ENCODE measurements around the gene PLXNA4. TPM values are rescaled to one million over a fixed set of nuclear protein-coding genes. Genes with fewer than 3 reads are reported as not detected.

Gene PLXNA4
- total RNA-seq, 1 experiment from 2014 or later: not detected

- POLR2A ChIA-PET: no interaction called here
- no TSS peak for BruUV-seq (replicated peaks)
- intact Hi-C loops (cut with micrococcal nuclease): loop anchor here (10.0 kb wide), 1 partner anchor 296 kb away; no protein-coding TSS in a partner anchor
Observed at GRCh38 chr7:132150711-132151110, 425.6 kb downstream of the PLXNA4 start.

More at GRCh38 chr7:132150711-132151110, 425.6 kb downstream of the PLXNA4 start:
- Histone ChIP-seq H3K9me2 (ENCODE audit: insufficient read depth) (no peaks in the 10 kb centered on the region), H3K27ac (ENCODE audit: low read depth, low read length) (no peak overlapping the region), H4K20me1 (ENCODE audit: insufficient read depth) (no peaks in the 10 kb centered on the region), H3K79me2 (ENCODE audit: insufficient read depth, low read length) (no peaks in the 10 kb centered on the region), H2AFZ (ENCODE audit: low read depth, low read length, poor library complexity, severe bottlenecking) (no peak overlapping the region), H3K9ac (ENCODE audit: low read length) (no peak overlapping the region), H3K9me3 (ENCODE audit: control insufficient read depth in 1 of 2, insufficient read depth in 1 of 2, low read depth in 1 of 2, low read length in 2 of 2) (no peaks in the 10 kb centered on the region), H3K27me3 (ENCODE audit: insufficient read depth, low read length) (peaks cover 63% of the 10 kb centered on the region), H3K4me1 (ENCODE audit: control insufficient read depth in 1 of 2, insufficient read depth in 2 of 2, low read length in 2 of 2) (no peaks in the 10 kb centered on the region), H3K36me3 (ENCODE audit: control insufficient read depth in 1 of 2, insufficient read depth in 2 of 2, low read length in 2 of 2) (no peaks in the 10 kb centered on the region), H3K4me3 (replicated peaks in 1 of 2; ENCODE audit: low read depth in 1 of 2, low read length in 2 of 2) (no peak overlapping the region), H3K4me2 (ENCODE audit: low read length) (no peak overlapping the region)
- no peak for ATAC-seq
- RAD21 ChIA-PET (ENCODE audit: low non-redundant PET in 1 of 2, low total read pairs in 2 of 2, uncharacterized antibody in 2 of 2, unreplicated experiment in 2 of 2): no interaction called here
- TF ChIP-seq ELF1 (IDR thresholded peaks at IDR 0.05; ENCODE audit: borderline replicate concordance, low read depth) (no peak), RAD21 (IDR thresholded peaks at IDR 0.05; ENCODE audit: low read depth) (no peak), CTCF (IDR thresholded peaks at IDR 0.05 in 2 of 3, conservative IDR thresholded peaks at IDR 0.05 in 1 of 3; ENCODE audit: borderline replicate concordance in 1 of 3, insufficient read depth in 1 of 3, low read depth in 2 of 3, low read length in 2 of 3) (no peak), ZFX (IDR thresholded peaks at IDR 0.05) (no peak), ATF3 (IDR thresholded peaks at IDR 0.05) (no peak), ZNF274 (IDR thresholded peaks at IDR 0.05; ENCODE audit: low read depth, low read length) (no peak), POLR2AphosphoS5 (IDR thresholded peaks at IDR 0.05; ENCODE audit: low read depth, low read length) (no peak), YY1 (IDR thresholded peaks at IDR 0.05; ENCODE audit: extremely low read depth, insufficient replicate concordance, low read depth, low read length) (no peak), EZH2 (IDR thresholded peaks at IDR 0.05) (no peak), POLR2A (IDR thresholded peaks at IDR 0.05; ENCODE audit: borderline replicate concordance, extremely low read depth, insufficient read depth, insufficient read length) (no peak), SIN3A (IDR thresholded peaks at IDR 0.05; ENCODE audit: low read depth) (no peak), CBX3 (IDR thresholded peaks at IDR 0.05; ENCODE audit: low read depth) (no peak), EZH2phosphoT487 (IDR thresholded peaks at IDR 0.05; ENCODE audit: borderline replicate concordance) (no peak), SP1 (IDR thresholded peaks at IDR 0.05; ENCODE audit: low read depth) (no peak), FOSL1 (IDR thresholded peaks at IDR 0.05; ENCODE audit: low read depth) (no peak), MAX (IDR thresholded peaks at IDR 0.05) (no peak)
- TF ChIP-seq, protein P1, sequence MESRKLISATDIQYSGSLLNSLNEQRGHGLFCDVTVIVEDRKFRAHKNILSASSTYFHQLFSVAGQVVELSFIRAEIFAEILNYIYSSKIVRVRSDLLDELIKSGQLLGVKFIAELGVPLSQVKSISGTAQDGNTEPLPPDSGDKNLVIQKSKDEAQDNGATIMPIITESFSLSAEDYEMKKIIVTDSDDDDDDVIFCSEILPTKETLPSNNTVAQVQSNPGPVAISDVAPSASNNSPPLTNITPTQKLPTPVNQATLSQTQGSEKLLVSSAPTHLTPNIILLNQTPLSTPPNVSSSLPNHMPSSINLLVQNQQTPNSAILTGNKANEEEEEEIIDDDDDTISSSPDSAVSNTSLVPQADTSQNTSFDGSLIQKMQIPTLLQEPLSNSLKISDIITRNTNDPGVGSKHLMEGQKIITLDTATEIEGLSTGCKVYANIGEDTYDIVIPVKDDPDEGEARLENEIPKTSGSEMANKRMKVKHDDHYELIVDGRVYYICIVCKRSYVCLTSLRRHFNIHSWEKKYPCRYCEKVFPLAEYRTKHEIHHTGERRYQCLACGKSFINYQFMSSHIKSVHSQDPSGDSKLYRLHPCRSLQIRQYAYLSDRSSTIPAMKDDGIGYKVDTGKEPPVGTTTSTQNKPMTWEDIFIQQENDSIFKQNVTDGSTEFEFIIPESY (IDR thresholded peaks at IDR 0.05; ENCODE audit: extremely low read depth, insufficient replicate concordance, low read length): no peak
- DNase-seq (ENCODE audit: low read depth, low spot score): no peak
- CTCF ChIA-PET: no interaction called here
